ENCODE results near the gene NHLH1. TPM values are rescaled to one million over a fixed set of nuclear protein-coding genes. Genes with fewer than 3 reads are reported as not detected.

The NHLH1 gene
- total and polyA plus RNA-seq, 2 of the 4 experiments (the other 2 are of a cell fraction): 0.14 TPM; not detected in 1

DNA sequence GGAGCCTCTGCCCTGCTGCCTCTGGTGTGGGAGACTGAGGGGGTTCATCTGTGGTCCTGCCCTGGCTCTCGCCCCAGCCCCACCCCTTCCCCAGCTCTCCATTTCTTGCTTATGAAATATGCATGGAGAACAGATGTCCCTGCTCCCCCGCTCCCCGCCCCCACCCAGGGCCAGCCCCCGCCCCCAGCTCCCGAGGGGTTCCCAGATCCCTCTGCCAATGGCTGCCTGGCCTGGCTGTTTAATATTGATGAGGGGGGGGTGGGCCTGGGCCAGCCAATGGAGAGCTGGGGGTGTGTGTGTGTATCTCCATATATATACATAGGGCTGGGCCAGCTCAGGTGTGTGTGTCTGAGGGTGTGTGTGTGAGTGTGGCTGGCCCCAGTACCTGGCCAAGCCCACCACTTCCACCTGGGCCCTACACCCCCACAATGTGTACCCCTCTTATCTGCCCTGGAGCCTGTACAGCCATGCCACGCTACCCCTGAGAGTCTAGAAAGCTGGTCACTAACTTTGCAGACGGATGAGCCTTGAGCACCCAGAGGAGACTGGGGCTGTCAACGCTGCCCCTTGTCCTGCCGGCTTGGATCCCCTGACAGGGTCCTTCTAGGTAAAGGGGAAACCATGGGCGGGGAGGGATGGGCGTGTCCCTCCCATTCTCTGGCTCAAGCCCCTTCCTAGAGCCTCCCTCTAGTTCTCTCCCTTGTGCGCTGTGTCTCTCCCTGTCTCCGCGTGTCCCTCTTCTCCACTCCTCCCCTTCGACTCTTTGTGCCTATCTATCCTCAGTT, at the start of gene NHLH1 (continued):
- TF ChIP-seq MAZ (IDR thresholded peaks at IDR 0.05; ENCODE audit: borderline replicate concordance, low read depth, low read length): no peak
- TF ChIP-seq NFE2L2 (IDR thresholded peaks at IDR 0.05; ENCODE audit: low read depth, low read length): no peak
- no peak for TF ChIP-seq RFX5 (IDR thresholded peaks at IDR 0.05; ENCODE audit: low read depth, low read length)

DNA sequence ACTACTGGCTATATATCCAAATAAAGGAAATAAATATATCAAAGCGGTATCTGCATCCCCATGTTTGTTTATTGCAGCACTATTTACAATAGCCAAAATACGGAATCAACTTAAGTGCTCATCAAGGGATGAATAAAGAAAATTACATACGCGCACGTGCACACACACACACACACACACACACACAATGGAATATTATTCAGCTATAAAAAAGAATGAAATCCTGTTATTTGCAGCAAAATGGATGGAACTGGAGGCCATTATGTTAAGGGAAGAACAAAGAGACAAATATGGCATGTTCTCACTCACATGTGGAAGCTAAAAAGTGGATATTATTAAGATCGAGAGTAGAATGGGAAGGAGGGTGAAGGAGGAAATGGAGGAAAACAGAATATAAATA, 44.0 kb upstream of the NHLH1 start:
- Histone ChIP-seq H3K4ac (ENCODE audit: low read depth, low read length) (no peak overlapping the region), H3K36me3 (ENCODE audit: control insufficient read depth, insufficient read depth, low read length) (peaks cover 43% of the 10 kb centered on the region), H4K20me1 (ENCODE audit: insufficient read depth, low read length) (peaks cover 41% of the 10 kb centered on the region), H3K27me3 (ENCODE audit: control insufficient read depth, insufficient read depth, low read length) (no peaks in the 10 kb centered on the region), H2BK5ac (ENCODE audit: low read depth, low read length, poor library complexity, severe bottlenecking) (no peak overlapping the region), H3K4me3 (ENCODE audit: insufficient read depth, low read depth, low read length) (no peak overlapping the region), H4K5ac (ENCODE audit: low read depth, low read length) (no peak overlapping the region), H2BK20ac (ENCODE audit: low read depth, low read length) (no peak overlapping the region), H3K4me1 (ENCODE audit: control insufficient read depth, insufficient read depth, low read length) (no peaks in the 10 kb centered on the region; the same call in 1 of the 2 replicates), H3K9ac (ENCODE audit: low read depth, low read length) (no peak overlapping the region), H3K27ac (ENCODE audit: insufficient read depth, low read length) (no peak overlapping the region), H2AFZ (replicated peaks; ENCODE audit: low read length, poor library complexity) (no peak overlapping the region), H4K91ac (ENCODE audit: insufficient read depth, low read depth, low read length) (no peak overlapping the region), H3K14ac (replicated peaks; ENCODE audit: low read depth, low read length) (no peak overlapping the region), H3K4me2 (ENCODE audit: low read depth, low read length) (no peak overlapping the region), H3K9me3 (ENCODE audit: control insufficient read depth, insufficient read depth, low read length) (no peaks in the 10 kb centered on the region), H4K8ac (ENCODE audit: low read depth in 2 of 2, low read length in 2 of 2) (no peak overlapping the region), H3K9me1 (ENCODE audit: insufficient read depth, low read length) (no peaks in the 10 kb centered on the region; the same call in 1 of the 2 replicates), H3K18ac (ENCODE audit: low read depth, low read length) (no peak overlapping the region), H3K79me1 (ENCODE audit: low read depth in 1 of 2, low read length in 2 of 2) (peaks cover 3 to 20% of the 10 kb centered on the region in 2 experiments; a peak in 3 of 4 replicates), H2AK9ac (replicated peaks; ENCODE audit: low read depth, low read length, poor library complexity) (no peak overlapping the region), H2BK120ac (ENCODE audit: low read depth, low read length) (no peak overlapping the region), H3K56ac (ENCODE audit: extremely low read depth, insufficient read depth, low read length) (no peak overlapping the region), H3K23ac (ENCODE audit: low read depth, low read length) (no peak overlapping the region), H2AK5ac (ENCODE audit: low read depth, low read length) (no peak overlapping the region), H2BK15ac (ENCODE audit: low read depth, low read length) (no peak overlapping the region)
- POLR2A ChIA-PET (ENCODE audit: unreplicated experiment): no interaction called here
- DNase-seq (no peak), ATAC-seq (ENCODE audit: low read depth) (no peak)
- in situ Hi-C loops (cut with MboI; ENCODE audit: low sequenced_read_pairs): no loop called here
- dilution Hi-C loops (cut with HindIII; ENCODE audit: low sequenced_read_pairs, unreplicated experiment): no loop called here
- intact Hi-C loops (cut with micrococcal nuclease): no loop called here
- TF ChIP-seq MAFK (IDR thresholded peaks at IDR 0.05; ENCODE audit: low read depth, low read length): no peak
- BruUV-seq (replicated peaks): no TSS peak
- CTCF ChIA-PET: no interaction called here
- no CpG with 5 or more reads among the region's 6 CpGs for WGBS, 2 experiments (ENCODE audit: extremely low coverage in 2 of 2, insufficient read length in 1 of 2)
